ENCODE data around the gene CELF5.
A peak's percentile ranks its signal among the peaks of the same experiment; 100 is the strongest.

CELF5 gene

GRCh38 chr19:3243819-3244700 is 19.6 kb downstream of the CELF5 start:
- no peak for DNase-seq (ENCODE audit: low spot score)

DNA sequence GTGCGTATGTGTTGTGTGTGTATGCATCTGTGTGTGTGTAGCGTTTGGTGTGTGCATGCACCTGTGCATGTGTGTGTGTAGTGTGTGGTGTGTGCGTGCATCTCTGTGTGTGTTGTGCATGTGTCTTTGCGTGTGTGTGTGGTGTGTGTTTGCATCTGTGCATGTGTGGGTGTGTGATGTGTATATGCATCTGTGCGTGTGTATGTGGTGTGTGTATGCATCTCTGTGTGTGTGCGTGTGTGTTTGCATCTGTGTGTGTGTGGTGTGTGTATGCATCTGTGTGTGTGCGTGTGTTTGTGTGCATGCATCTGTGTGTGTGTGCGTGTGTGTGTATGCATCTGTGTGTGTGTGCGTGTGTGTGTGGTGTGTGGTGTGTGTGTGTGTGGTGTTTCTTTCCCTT is 20.6 kb downstream of the CELF5 start:
- DNase-seq (ENCODE audit: low spot score), result no peak
- TF ChIP-seq, protein P1, sequence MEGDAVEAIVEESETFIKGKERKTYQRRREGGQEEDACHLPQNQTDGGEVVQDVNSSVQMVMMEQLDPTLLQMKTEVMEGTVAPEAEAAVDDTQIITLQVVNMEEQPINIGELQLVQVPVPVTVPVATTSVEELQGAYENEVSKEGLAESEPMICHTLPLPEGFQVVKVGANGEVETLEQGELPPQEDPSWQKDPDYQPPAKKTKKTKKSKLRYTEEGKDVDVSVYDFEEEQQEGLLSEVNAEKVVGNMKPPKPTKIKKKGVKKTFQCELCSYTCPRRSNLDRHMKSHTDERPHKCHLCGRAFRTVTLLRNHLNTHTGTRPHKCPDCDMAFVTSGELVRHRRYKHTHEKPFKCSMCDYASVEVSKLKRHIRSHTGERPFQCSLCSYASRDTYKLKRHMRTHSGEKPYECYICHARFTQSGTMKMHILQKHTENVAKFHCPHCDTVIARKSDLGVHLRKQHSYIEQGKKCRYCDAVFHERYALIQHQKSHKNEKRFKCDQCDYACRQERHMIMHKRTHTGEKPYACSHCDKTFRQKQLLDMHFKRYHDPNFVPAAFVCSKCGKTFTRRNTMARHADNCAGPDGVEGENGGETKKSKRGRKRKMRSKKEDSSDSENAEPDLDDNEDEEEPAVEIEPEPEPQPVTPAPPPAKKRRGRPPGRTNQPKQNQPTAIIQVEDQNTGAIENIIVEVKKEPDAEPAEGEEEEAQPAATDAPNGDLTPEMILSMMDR (conservative IDR thresholded peaks at IDR 0.05; ENCODE audit: low read depth), result no peak
- no peak overlapping the region for H3K27ac ChIP-seq
- ChIA-PET CTCF (no interaction called here), POLR2A (ENCODE audit: low non-redundant PET) (no interaction called here)

More at GRCh38 chr19:3243819-3244700, 19.6 kb downstream of the CELF5 start:
- ChIA-PET POLR2A (ENCODE audit: low non-redundant PET) (no interaction called here), CTCF (no interaction called here)
- TF ChIP-seq, protein P1 (conservative IDR thresholded peaks at IDR 0.05; ENCODE audit: low read depth), result no peak
- no peak overlapping the region for H3K27ac ChIP-seq

- DNase-seq (ENCODE audit: low spot score), result no peak
- H3K27ac ChIP-seq, result no peak overlapping the region
- ChIA-PET CTCF (no interaction called here), POLR2A (ENCODE audit: low non-redundant PET) (no interaction called here)
- TF ChIP-seq, protein P1 (conservative IDR thresholded peaks at IDR 0.05; ENCODE audit: low read depth), result no peak
Measured at GRCh38 chr19:3248728-3249326, 24.4 kb downstream of the CELF5 start.

DNA sequence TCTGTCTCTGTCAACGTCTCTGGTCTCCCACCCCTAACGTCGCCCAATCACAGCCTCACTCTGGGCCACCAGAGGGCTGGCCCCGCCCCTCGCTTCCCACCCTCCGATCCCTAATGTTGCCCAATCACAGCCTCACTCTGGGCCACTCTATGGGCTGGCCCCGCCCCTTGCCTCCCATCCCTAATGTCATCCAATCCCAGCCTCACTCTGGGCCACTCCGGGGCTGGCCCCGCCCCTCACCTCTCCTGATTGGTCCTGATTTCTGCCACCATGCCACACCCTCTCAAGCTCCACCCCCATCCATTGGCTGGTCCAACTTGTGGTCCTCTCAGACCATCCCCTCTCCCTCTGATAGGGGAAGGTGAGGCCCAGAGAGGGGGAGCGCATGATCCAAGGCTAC is 24.9 kb downstream of the CELF5 start:
- ChIA-PET CTCF (no interaction called here), POLR2A (ENCODE audit: low non-redundant PET) (no interaction called here)
- DNase-seq (ENCODE audit: low spot score), result no peak
- TF ChIP-seq, protein P1 (conservative IDR thresholded peaks at IDR 0.05; ENCODE audit: low read depth), result no peak
- H3K27ac ChIP-seq, result no peak overlapping the region

DNA sequence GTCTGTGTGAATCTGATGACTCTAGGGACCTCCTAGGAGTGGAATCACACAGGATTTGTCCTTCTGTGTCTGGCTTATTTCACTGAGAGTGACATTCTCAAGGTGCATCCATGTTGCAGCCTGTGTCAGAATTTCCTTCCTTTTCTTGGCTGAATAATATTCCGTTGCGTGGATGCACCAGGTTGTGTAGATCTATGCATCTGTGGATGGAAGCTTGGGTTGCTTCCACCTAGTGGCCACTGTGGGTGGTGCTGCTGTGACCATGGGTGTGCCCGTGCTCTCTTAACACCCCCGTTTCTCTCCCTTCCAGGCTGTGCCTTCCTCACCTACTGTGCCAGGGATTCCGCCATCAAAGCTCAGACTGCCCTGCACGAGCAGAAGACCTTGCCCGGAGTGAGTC is 26.2 kb downstream of the CELF5 start:
- peak; percentile 35 for DNase-seq (ENCODE audit: low spot score)
- H3K27ac ChIP-seq, result no peak overlapping the region
- POLR2A ChIA-PET (ENCODE audit: low non-redundant PET), result no interaction called here
- TF ChIP-seq, protein P1 (conservative IDR thresholded peaks at IDR 0.05; ENCODE audit: low read depth), result peak; percentile 54
- CTCF ChIA-PET, result interaction anchor here (0.7 to 0.9 kb wide), 2 partner anchors 23 to 76 kb away, joined by 3 read pairs; no protein-coding TSS in a partner anchor

- TF ChIP-seq, protein P1 (conservative IDR thresholded peaks at IDR 0.05; ENCODE audit: low read depth), result no peak
- POLR2A ChIA-PET (ENCODE audit: low non-redundant PET), result no interaction called here
- CTCF ChIA-PET, result interaction anchor here (0.7 kb wide), 1 partner anchor 23 kb away, joined by 3 read pairs; no protein-coding TSS in a partner anchor
- no peak overlapping the region for H3K27ac ChIP-seq
- DNase-seq (ENCODE audit: low spot score), result no peak
Measured at GRCh38 chr19:3251229-3251628, 26.8 kb downstream of the CELF5 start.

Data from RWPE1 (cell line).